ENCODE data around the gene ARHGAP23.

The ARHGAP23 gene

DNA sequence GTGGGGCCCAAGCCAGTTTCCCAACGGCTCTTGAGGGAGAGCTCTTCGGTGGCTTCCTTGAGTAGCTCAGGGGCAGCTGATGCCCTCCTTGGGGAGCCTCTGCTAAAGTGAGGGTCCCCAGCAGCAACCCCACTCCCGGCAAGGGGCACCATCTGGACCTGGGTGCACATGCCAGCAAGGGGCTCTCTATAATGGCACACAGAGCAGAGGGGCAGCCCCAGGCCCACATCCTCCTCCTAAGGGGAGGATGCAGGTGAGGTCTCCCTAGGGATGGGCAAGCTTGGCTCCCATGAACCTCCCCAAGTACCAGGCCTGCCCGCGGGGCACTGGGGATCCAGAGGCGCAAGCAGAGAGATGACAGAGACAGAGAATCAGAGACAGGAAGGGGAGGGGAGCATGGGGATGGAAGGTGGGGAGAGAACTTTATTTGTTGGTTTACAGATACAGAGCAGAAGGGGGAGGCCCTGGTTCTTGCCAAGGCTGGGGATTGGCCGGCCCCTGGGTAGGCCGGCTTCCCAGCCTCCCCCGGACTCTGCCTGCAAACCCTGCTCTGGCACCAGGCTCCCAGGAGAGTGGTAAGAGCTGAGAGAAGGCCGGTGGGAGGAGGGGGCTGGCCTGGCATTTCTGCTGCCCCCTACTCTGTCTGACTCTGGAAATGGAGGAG is 116.0 kb downstream of the ARHGAP23 start:
- in situ Hi-C loops (cut with HindIII; ENCODE audit: low sequenced_read_pairs), result no loop called here

DNA sequence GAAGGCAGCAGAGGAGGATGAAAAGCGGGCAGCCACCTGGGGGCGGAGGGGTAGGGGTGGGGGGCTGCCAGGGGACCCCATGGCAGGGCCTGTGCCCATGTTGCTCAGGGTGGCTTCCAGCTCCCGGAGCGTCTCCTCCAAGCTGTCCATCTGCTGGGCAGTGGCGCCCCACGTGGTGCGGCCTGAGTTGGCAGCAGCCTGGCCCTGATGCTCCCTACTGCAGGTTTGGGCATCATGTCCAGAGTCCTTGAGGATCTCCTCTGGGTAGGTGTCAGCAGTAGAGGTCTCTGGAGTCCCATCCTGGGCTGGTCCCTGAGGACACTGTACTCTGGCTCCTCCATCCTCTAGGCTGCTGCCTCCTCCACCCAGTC is 116.6 kb downstream of the ARHGAP23 start:
- in situ Hi-C loops (cut with HindIII; ENCODE audit: low sequenced_read_pairs), result no loop called here

DNA sequence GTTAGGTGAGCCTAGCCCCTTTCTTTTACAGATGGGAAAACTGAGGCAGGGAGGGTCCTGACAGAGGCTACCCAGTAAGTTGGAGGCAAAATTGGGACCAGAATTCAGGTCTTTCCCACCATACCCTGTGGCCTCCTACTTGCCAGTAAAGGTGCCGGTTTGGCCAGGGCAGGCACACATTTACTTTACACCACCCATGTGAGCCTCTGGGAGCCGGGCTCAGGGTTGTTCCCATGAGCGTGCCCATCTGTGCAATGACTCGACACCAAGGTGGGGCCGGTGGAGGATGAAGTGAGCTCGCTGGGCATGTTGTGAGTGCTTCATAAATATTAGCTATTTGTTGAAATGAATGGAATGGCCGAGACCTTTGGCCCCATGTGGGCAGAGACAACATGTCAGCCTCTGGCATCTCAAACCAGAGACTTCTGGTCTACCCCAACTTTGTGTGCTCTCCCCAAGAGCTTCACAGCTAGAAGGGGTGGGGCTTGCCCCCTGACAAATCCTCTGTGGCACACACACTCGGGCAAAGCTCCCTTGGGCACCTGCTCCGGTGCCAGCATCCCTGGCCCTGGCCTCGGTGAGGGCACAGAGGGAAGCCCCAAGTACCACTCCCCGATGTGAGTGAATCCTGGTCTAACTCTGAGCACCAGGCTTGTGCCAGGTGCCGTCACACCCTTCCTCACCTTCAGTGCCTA is 117.4 kb downstream of the ARHGAP23 start:
- in situ Hi-C loops (cut with HindIII; ENCODE audit: low sequenced_read_pairs), result no loop called here

DNA sequence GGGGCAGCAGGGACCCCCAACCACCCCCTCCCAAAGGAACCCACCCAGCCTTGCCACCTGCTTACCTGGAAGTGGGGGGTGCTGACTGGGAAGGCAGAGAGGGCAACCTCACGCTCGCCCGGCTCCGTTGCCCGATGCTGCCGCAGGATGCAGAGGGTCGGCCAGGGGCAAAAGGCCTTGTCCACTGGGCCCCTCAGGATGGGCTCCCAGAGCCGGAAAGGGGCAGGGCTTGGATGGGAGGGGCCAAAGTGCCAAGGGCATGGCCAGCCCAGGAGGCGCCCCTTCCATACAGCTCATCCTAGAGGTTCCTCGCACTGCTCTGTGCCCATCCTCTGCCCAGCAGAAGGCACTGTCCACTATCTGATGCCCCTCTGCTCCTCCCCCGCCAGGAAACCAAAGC is 118.1 kb downstream of the ARHGAP23 start:
- in situ Hi-C loops (cut with HindIII; ENCODE audit: low sequenced_read_pairs), result no loop called here

DNA sequence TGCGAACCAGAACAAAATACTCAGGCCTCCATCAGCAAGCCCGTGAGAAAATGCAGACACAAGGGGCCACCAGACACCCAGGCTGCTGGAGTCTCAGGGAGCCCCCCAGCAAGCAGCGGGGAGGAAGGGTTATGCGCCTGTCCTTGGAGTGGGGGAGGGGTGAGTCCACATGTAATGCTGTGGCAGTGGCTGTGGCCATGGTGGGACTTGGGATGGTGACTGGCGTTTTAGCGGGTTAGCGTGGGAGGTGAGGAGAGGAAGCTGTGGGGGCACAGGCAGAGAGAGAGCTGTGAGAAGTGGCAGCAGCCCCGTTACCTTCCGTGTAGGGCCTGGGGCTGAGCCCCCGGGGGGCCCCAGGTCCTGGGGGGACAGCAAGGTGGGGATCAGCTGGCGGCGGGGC is 119.2 kb downstream of the ARHGAP23 start:
- in situ Hi-C loops (cut with HindIII; ENCODE audit: low sequenced_read_pairs), result no loop called here

- in situ Hi-C loops (cut with HindIII; ENCODE audit: low sequenced_read_pairs), result no loop called here
Observed at GRCh38 chr17:38549285-38549684, 121.0 kb downstream of the ARHGAP23 start.

- in situ Hi-C loops (cut with HindIII; ENCODE audit: low sequenced_read_pairs), result no loop called here
Observed at GRCh38 chr17:38550661-38551060, 122.4 kb downstream of the ARHGAP23 start.

DNA sequence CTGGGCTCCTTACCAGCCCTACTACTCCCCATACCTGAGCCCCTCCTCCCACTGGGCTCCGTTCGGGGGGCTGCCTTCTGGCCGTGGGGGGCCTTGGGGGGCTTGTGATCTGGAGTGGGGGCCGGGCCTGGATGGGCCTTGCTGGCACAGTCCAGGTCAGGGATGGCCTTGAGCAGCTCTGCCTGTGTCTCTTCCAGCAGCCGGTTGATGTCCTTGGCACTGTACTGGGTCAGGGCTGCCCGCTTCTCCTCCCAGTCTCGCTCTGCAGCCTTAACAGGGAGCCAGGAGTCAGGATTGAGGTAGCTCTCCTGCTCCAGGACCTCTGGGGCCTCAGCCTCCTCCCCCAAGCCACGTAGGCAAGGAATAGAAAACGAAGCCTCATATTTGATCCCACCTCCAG is 122.9 kb downstream of the ARHGAP23 start:
- in situ Hi-C loops (cut with HindIII; ENCODE audit: low sequenced_read_pairs), result no loop called here

- in situ Hi-C loops (cut with HindIII; ENCODE audit: low sequenced_read_pairs), result no loop called here
Observed at GRCh38 chr17:38552343-38552742, 124.1 kb downstream of the ARHGAP23 start.

DNA sequence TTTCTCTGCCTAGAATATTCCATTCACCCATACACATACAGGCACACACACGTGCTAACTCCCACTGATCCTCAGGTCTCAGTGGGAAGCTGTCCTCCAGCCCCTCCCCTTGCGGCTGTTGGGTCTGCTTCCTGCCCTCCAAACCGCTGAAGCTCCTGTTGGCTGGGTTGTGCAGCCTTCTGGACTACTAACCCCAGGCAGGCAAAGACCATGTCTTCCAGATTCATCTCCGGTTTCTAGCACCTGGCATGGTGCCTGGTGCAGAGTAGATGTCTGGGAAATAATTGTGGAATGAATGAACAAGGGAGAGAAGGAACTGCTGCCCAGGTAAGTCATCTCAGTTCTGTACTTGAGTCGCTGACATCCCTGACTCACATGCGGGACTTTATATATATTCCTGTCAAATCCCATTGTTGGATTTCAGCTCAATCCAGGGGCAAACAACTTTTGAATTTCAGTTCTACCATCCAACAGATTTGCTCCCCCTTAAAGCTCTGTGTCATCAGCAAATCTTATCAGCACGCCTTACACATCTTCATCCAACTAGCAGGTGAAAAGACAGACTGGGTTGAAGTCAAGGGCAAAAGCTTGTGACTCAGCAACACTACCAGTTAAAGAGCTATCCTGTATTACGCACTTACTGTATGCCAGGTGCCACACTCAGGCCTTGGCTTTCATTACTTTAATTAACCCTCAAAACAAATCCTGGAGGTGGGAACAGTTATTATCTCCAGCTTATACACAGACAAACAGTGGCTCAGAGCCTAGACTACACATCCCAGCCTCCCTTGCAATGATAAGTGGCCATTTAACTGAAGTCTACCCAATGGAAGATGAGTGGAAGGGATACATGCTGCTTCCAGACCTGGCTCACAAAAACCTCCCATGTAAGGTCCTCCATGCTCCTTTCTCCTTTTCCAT is 126.4 kb downstream of the ARHGAP23 start:
- in situ Hi-C loops (cut with HindIII; ENCODE audit: low sequenced_read_pairs), result no loop called here

GRCh38 chr17:38556239-38556638 is 128.0 kb downstream of the ARHGAP23 start:
- in situ Hi-C loops (cut with HindIII; ENCODE audit: low sequenced_read_pairs), result no loop called here

DNA sequence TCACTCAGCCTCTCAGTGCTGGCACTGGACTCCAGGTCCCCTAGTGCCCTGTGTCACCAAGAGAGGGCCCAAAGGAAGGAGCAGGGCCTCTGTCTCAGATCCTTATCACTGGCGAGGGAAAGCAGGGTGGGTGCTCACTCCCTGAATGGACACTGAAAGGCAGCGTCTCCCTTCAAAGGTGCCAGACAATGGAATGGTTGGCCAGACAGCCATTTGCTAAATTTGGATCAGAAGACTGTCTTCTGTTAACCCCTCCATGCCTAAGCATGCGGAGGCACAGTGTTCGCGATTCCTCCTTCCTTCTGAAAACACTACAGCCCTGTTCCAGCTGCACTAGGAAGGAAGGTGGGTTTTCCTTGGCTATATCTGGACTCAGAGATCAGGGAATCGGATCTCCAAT is 129.1 kb downstream of the ARHGAP23 start:
- in situ Hi-C loops (cut with HindIII; ENCODE audit: low sequenced_read_pairs), result no loop called here

DNA sequence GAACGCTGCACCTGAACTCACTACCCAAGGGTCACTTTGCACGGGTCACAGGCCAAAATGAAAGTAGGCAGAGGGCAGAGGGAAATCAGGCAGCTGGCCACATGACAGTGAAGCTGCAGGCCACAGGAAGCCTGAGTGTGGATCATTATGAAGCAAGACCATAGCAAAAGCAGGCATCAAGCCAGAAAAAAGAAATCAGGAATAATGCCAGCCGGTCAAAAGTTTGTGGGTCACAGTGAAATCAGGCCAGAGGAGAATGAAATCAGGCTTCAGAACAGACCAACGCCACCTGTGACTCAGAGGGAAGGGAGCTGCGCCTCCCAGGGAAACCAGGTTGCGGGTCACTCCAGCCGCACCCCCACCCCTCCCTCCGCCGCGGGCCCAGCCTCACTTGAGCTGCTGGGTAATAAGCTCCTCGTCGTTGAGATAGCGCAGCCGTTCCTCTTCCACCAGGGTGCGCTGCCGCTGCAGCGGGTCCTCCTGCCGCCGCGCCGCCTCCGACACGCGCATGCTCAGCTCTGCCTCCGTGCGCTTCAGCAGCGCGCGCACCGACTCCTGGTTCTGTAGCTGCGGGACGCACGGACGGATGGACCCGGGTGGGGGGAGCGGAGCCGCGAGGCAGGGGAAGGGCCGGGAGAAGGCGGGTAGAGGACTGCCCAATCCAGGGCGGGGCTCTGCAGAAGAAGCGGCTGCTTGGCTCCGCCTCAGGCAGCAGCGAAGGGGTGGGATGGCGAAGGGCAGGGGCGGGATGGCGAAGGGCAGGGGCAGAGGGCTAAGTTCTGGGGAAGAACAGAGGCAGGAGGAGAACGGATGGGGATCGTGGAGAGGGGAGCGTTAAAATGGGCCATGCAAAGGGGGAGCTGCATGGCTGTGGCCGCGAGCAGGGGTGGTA is 129.8 kb downstream of the ARHGAP23 start:
- in situ Hi-C loops (cut with HindIII; ENCODE audit: low sequenced_read_pairs), result no loop called here

GRCh38 chr17:38558728-38559050 is 130.4 kb downstream of the ARHGAP23 start:
- in situ Hi-C loops (cut with HindIII; ENCODE audit: low sequenced_read_pairs), result no loop called here

GRCh38 chr17:38559051-38559879 is 131.0 kb downstream of the ARHGAP23 start:
- in situ Hi-C loops (cut with HindIII; ENCODE audit: low sequenced_read_pairs), result no loop called here

GRCh38 chr17:38559880-38560230 is 131.6 kb downstream of the ARHGAP23 start:
- in situ Hi-C loops (cut with HindIII; ENCODE audit: low sequenced_read_pairs), result no loop called here

GRCh38 chr17:38560503-38561318 is 132.4 kb downstream of the ARHGAP23 start:
- in situ Hi-C loops (cut with HindIII; ENCODE audit: low sequenced_read_pairs), result no loop called here

DNA sequence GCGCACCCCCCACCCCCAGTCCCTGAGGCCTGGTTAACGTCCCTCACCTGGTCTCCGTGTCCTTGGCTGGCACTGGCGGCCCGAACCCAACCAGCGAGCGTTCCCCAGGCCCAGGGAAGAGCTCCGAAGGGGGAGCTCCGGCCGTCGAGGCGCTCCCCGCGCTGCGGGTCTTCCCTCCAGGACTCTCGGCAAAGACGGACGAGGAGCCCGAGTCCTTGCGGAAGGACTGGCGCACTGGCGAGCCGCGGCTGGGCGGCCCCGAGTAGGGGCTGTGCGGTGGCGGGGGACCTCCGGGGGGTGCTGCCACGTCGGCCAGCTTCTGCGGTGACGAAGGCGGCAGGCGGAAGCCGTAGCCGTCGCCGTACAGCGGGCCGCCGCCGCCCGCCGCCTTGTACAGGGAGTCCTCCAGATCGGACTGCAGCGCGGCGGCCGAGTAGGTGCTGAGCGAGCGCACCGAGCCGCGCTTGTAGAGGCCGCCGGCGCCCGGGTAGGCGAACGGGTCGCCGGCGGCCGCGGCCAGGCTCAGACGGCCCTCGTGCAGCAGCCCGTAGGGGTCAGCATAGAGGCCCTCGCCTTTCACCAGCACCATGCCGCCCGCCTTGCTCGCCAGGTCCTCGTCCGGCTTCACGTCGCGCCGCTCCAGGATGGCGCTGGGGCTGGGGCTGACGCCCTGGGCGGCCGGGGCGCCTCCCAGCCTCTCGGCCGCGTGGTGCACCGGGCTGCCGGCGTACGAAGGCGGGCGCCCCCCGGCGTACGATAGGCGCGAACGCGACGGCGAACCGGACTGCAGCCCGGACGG is 133.4 kb downstream of the ARHGAP23 start:
- in situ Hi-C loops (cut with HindIII; ENCODE audit: low sequenced_read_pairs), result no loop called here
